Naive B cell (primary cell): ENCODE measurements around the gene SYNE2. TPM values are rescaled to one million over a fixed set of nuclear protein-coding genes. Genes with fewer than 3 reads are reported as not detected.

ENCODE experiments used
- ATAC-seq, 2 donors: fragments of 150-1000 bp; cut with Tn5 transposase; 2 replicates each; pipeline ENCODE4 v1.10.0; 2021; ENCODE audit warnings: low read depth in 2 of 2, mild to moderate bottlenecking in 2 of 2, moderate library complexity in 2 of 2
- DNase-seq: peaks from one replicate; pipeline ENCODE4 v3.0.0; 2022
- H3K27ac Mint-ChIP-seq, 6 donors: one replicate each; pipeline ENCODE4 v1.8.0; 2020 to 2022; ENCODE audit warnings: mild to moderate bottlenecking in 6 of 6, mixed read lengths in 6 of 6, moderate library complexity in 5 of 6, inconsistent platforms in 2 of 6
- H3K27me3 Mint-ChIP-seq, 3 donors: one replicate each; pipeline ENCODE4 v1.8.0; 2021 to 2022; ENCODE audit warnings: mixed read lengths in 3 of 3, mild to moderate bottlenecking in 1 of 3
- H3K36me3 Mint-ChIP-seq, 2 donors: one replicate each; pipeline ENCODE4 v1.8.0; 2020 to 2022; ENCODE audit warnings: mixed read lengths in 2 of 2, inconsistent platforms in 1 of 2, mild to moderate bottlenecking in 1 of 2
- H3K4me1 Mint-ChIP-seq, 3 donors: one replicate each; pipeline ENCODE4 v1.8.0; 2020 to 2022; ENCODE audit warnings: mixed read lengths in 3 of 3, inconsistent platforms in 1 of 3, mild to moderate bottlenecking in 1 of 3, moderate library complexity in 1 of 3
- H3K4me3 Mint-ChIP-seq, 8 donors: one replicate each; pipeline ENCODE4 v1.8.0; 2020 to 2022; ENCODE audit warnings: mild to moderate bottlenecking in 8 of 8, mixed read lengths in 8 of 8, moderate library complexity in 8 of 8, inconsistent platforms in 2 of 8
- H3K9me3 Mint-ChIP-seq, 7 donors: one replicate each; pipeline ENCODE4 v1.8.0; 2020 to 2022; ENCODE audit warnings: mixed read lengths in 7 of 7, mild to moderate bottlenecking in 5 of 7, inconsistent platforms in 2 of 7, moderate library complexity in 1 of 7
- polyA plus RNA-seq, 6 donors: library from polyadenylated mRNA; unstranded; fragments of 300-500 nt; fragmentation: Illumina TruSeq; gene quantifications; one replicate each; pipeline ENCODE4 v1.2.3, GENCODE V29; 2021; ENCODE audit warnings: low read depth in 6 of 6

Gene SYNE2
- polyA plus RNA-seq, 6 donors from 2014 or later: 12.0 to 24.8 (median 19.0) TPM

GRCh38 chr14:64233531-64234190, 380.9 kb downstream of the SYNE2 start:
- peaks cover 55 to 72% (median 62%) of the 10 kb centered on the region in 3 donors for H3K4me1 Mint-ChIP-seq
- peak overlapping the region; percentile 99 to 100 (median 100) for H3K27ac Mint-ChIP-seq
- ATAC-seq (no peak), DNase-seq (no peak)
- no peaks in the 10 kb centered on the region for H3K9me3 Mint-ChIP-seq
- peak overlapping the region in 5 of 8 donors; percentile 18 to 76 (median 48) for H3K4me3 Mint-ChIP-seq
- no peaks in the 10 kb centered on the region for H3K27me3 Mint-ChIP-seq
- peaks cover 0 to 6% of the 10 kb centered on the region in 2 donors for H3K36me3 Mint-ChIP-seq

- DNase-seq (no peak), ATAC-seq (peak in 1 of 2 donors; percentile 13)
- peak overlapping the region; percentile 65 to 88 (median 71) for H3K4me3 Mint-ChIP-seq
- peak overlapping the region; percentile 99 to 100 (median 100) for H3K27ac Mint-ChIP-seq
- peaks cover 58 to 73% (median 62%) of the 10 kb centered on the region in 3 donors for H3K4me1 Mint-ChIP-seq
- no peaks in the 10 kb centered on the region for H3K27me3 Mint-ChIP-seq
- H3K9me3 Mint-ChIP-seq: no peaks in the 10 kb centered on the region
- H3K36me3 Mint-ChIP-seq: no peaks in the 10 kb centered on the region
Measured at GRCh38 chr14:64234877-64235651, 382.3 kb downstream of the SYNE2 start.

GRCh38 chr14:64235652-64236640, 383.1 kb downstream of the SYNE2 start:
- DNase-seq: peak; percentile 94
- Mint-ChIP-seq H3K27ac (peak overlapping the region; percentile 99 to 100 (median 100)), H3K9me3 (no peaks in the 10 kb centered on the region), H3K36me3 (no peaks in the 10 kb centered on the region), H3K4me3 (peak overlapping the region; percentile 65 to 88 (median 74)), H3K4me1 (peaks cover 58 to 69% (median 62%) of the 10 kb centered on the region in 3 donors), H3K27me3 (no peaks in the 10 kb centered on the region)
- peak; percentile 78 to 80 for ATAC-seq

GRCh38 chr14:64238049-64238448, 385.2 kb downstream of the SYNE2 start:
- Mint-ChIP-seq H3K36me3 (peaks cover 0 to 8% of the 10 kb centered on the region in 2 donors), H3K4me1 (peaks cover 48 to 64% (median 60%) of the 10 kb centered on the region in 3 donors), H3K4me3 (peak overlapping the region in 1 of 8 donors; percentile 11), H3K27me3 (no peaks in the 10 kb centered on the region), H3K9me3 (peaks cover 0 to 6% (median 3%) of the 10 kb centered on the region in 7 donors), H3K27ac (peak overlapping the region; percentile 81 to 99 (median 92))
- DNase-seq (no peak), ATAC-seq (no peak)

GRCh38 chr14:64238631-64239030, 385.8 kb downstream of the SYNE2 start:
- Mint-ChIP-seq H3K27ac (peak overlapping the region; percentile 81 to 99 (median 92)), H3K9me3 (peaks cover 0 to 6% (median 3%) of the 10 kb centered on the region in 7 donors), H3K4me3 (no peak overlapping the region), H3K36me3 (peaks cover 0 to 8% of the 10 kb centered on the region in 2 donors), H3K4me1 (peaks cover 43 to 58% (median 55%) of the 10 kb centered on the region in 3 donors), H3K27me3 (no peaks in the 10 kb centered on the region)
- no peak for ATAC-seq
- DNase-seq: no peak

GRCh38 chr14:64244279-64244678, 391.5 kb downstream of the SYNE2 start:
- peaks cover 0 to 6% (median 3%) of the 10 kb centered on the region in 7 donors for H3K9me3 Mint-ChIP-seq
- no peaks in the 10 kb centered on the region for H3K27me3 Mint-ChIP-seq
- peaks cover 0 to 24% (median 7%) of the 10 kb centered on the region in 3 donors for H3K4me1 Mint-ChIP-seq
- H3K36me3 Mint-ChIP-seq: peaks cover 6 to 28% of the 10 kb centered on the region in 2 donors
- no peak for ATAC-seq
- no peak overlapping the region for H3K4me3 Mint-ChIP-seq
- no peak for DNase-seq
- no peak overlapping the region for H3K27ac Mint-ChIP-seq

GRCh38 chr14:64245491-64245890, 392.7 kb downstream of the SYNE2 start:
- Mint-ChIP-seq H3K27me3 (no peaks in the 10 kb centered on the region), H3K27ac (no peak overlapping the region), H3K4me3 (no peak overlapping the region), H3K9me3 (peaks cover 0 to 6% (median 3%) of the 10 kb centered on the region in 7 donors), H3K4me1 (peaks cover 0 to 24% (median 7%) of the 10 kb centered on the region in 3 donors), H3K36me3 (peaks cover 6 to 28% of the 10 kb centered on the region in 2 donors)
- ATAC-seq: no peak
- no peak for DNase-seq

GRCh38 chr14:64246688-64247087, 393.9 kb downstream of the SYNE2 start:
- DNase-seq (no peak), ATAC-seq (no peak)
- Mint-ChIP-seq H3K27ac (peak overlapping the region in 2 of 6 donors; percentile 47 to 93), H3K36me3 (peaks cover 6 to 23% of the 10 kb centered on the region in 2 donors), H3K9me3 (peaks cover 0 to 6% (median 3%) of the 10 kb centered on the region in 7 donors), H3K4me3 (no peak overlapping the region), H3K4me1 (peaks cover 2 to 26% (median 10%) of the 10 kb centered on the region in 3 donors), H3K27me3 (no peaks in the 10 kb centered on the region)

- H3K9me3 Mint-ChIP-seq: peaks cover 0 to 6% (median 3%) of the 10 kb centered on the region in 7 donors
- DNase-seq (no peak), ATAC-seq (no peak)
- H3K4me3 Mint-ChIP-seq: no peak overlapping the region
- peaks cover 6 to 20% of the 10 kb centered on the region in 2 donors for H3K36me3 Mint-ChIP-seq
- H3K4me1 Mint-ChIP-seq: peaks cover 0 to 22% (median 10%) of the 10 kb centered on the region in 3 donors
- H3K27me3 Mint-ChIP-seq: no peaks in the 10 kb centered on the region
- H3K27ac Mint-ChIP-seq: peak overlapping the region in 1 of 6 donors; percentile 54
Measured at GRCh38 chr14:64247195-64247594, 394.4 kb downstream of the SYNE2 start.

GRCh38 chr14:64248689-64249088, 395.9 kb downstream of the SYNE2 start:
- Mint-ChIP-seq H3K4me3 (no peak overlapping the region), H3K9me3 (no peaks in the 10 kb centered on the region), H3K36me3 (peaks cover 6 to 20% of the 10 kb centered on the region in 2 donors), H3K4me1 (peaks cover 0 to 22% (median 10%) of the 10 kb centered on the region in 3 donors), H3K27ac (peak overlapping the region in 4 of 6 donors; percentile 10 to 95 (median 48)), H3K27me3 (no peaks in the 10 kb centered on the region)
- DNase-seq (no peak), ATAC-seq (no peak)

GRCh38 chr14:64249363-64249762, 396.6 kb downstream of the SYNE2 start:
- peak overlapping the region in 2 of 6 donors; percentile 21 to 33 for H3K27ac Mint-ChIP-seq
- no peaks in the 10 kb centered on the region for H3K9me3 Mint-ChIP-seq
- H3K4me3 Mint-ChIP-seq: no peak overlapping the region
- no peak for DNase-seq
- H3K36me3 Mint-ChIP-seq: peaks cover 6 to 20% of the 10 kb centered on the region in 2 donors
- H3K4me1 Mint-ChIP-seq: peaks cover 0 to 22% (median 10%) of the 10 kb centered on the region in 3 donors
- ATAC-seq: no peak
- no peaks in the 10 kb centered on the region for H3K27me3 Mint-ChIP-seq

- ATAC-seq (no peak), DNase-seq (no peak)
- no peaks in the 10 kb centered on the region for H3K27me3 Mint-ChIP-seq
Measured at GRCh38 chr14:64253672-64254071, 400.9 kb downstream of the SYNE2 start.

More at GRCh38 chr14:64253672-64254071, 400.9 kb downstream of the SYNE2 start:
- Mint-ChIP-seq H3K4me3 (no peak overlapping the region), H3K36me3 (peaks cover 0 to 8% of the 10 kb centered on the region in 2 donors), H3K9me3 (peaks cover 0 to 4% (median 0%) of the 10 kb centered on the region in 7 donors), H3K27ac (no peak overlapping the region), H3K4me1 (peaks cover 0 to 10% (median 6%) of the 10 kb centered on the region in 3 donors)
